ENCODE results near the gene CYSTM1. TPM values are rescaled to one million over a fixed set of nuclear protein-coding genes. Genes with fewer than 3 reads are reported as not detected.
A peak's percentile ranks its signal among the peaks of the same experiment; 100 is the strongest.

Gene CYSTM1
- polyA plus RNA-seq, 2 of the 4 experiments (the other 2 are of a cell fraction): 76.8 to 103 TPM

GRCh38 chr5:140174465-140175366 is at the start of gene CYSTM1 (continued):
- no peak for TF ChIP-seq HMGXB4 (CRISPR knock-in tag; IDR thresholded peaks at IDR 0.05; ENCODE audit: borderline replicate concordance)
- no peak for TF ChIP-seq SMC3 (IDR thresholded peaks at IDR 0.05)
- TF ChIP-seq REST (IDR thresholded peaks at IDR 0.05): no peak; the same call in 1 of the 2 replicates
- peak; percentile 47 for TF ChIP-seq CHD2 (IDR thresholded peaks at IDR 0.05; ENCODE audit: low read length, partially characterized antibody)
- TF ChIP-seq ZC3H11A (IDR thresholded peaks at IDR 0.05): no peak
- no peak for TF ChIP-seq MAFK (IDR thresholded peaks at IDR 0.05; ENCODE audit: partially characterized antibody)
- TF ChIP-seq RARB (CRISPR knock-in tag; IDR thresholded peaks at IDR 0.05): no peak
- no peak for TF ChIP-seq TFCP2L1 (CRISPR knock-in tag; IDR thresholded peaks at IDR 0.05)
- TF ChIP-seq ZNF302 (CRISPR knock-in tag; IDR thresholded peaks at IDR 0.05): no peak
- TF ChIP-seq BHLHE40 (IDR thresholded peaks at IDR 0.05; ENCODE audit: low read depth, low read length): peak; percentile 70
- TF ChIP-seq ESRRA (IDR thresholded peaks at IDR 0.05; ENCODE audit: borderline replicate concordance, low read length): no peak
- TF ChIP-seq JUNB (IDR thresholded peaks at IDR 0.05): no peak
- peak; percentile 89; the same call in 2 of the 3 replicates for TF ChIP-seq BCL3 (IDR thresholded peaks at IDR 0.05)
- no peak for TF ChIP-seq HEYL (CRISPR knock-in tag; IDR thresholded peaks at IDR 0.05)
- no peak for TF ChIP-seq FOSL2 (IDR thresholded peaks at IDR 0.05)
- peak; percentile 63 for TF ChIP-seq FOSL2 (CRISPR knock-in tag; IDR thresholded peaks at IDR 0.05)
- TF ChIP-seq POLR2A (IDR thresholded peaks at IDR 0.05; ENCODE audit: low read length): peak; percentile 68
- TF ChIP-seq FOSB (CRISPR knock-in tag; IDR thresholded peaks at IDR 0.05): no peak
- no peak for TF ChIP-seq HOXA7 (CRISPR knock-in tag; IDR thresholded peaks at IDR 0.05)
- TF ChIP-seq TP53 (CRISPR knock-in tag; IDR thresholded peaks at IDR 0.05): no peak
- peak; percentile 45 for TF ChIP-seq MAX (IDR thresholded peaks at IDR 0.05)
- TF ChIP-seq HOXB5 (CRISPR knock-in tag; IDR thresholded peaks at IDR 0.05): no peak
- TF ChIP-seq NPAS2 (CRISPR knock-in tag; IDR thresholded peaks at IDR 0.05; ENCODE audit: borderline replicate concordance): no peak
- TF ChIP-seq CBX8 (IDR thresholded peaks at IDR 0.05): no peak
- TF ChIP-seq RNF2 (IDR thresholded peaks at IDR 0.05; ENCODE audit: borderline replicate concordance, low read depth): no peak
- TF ChIP-seq RAD21 (conservative IDR thresholded peaks at IDR 0.05 in 1 of 2, IDR thresholded peaks at IDR 0.05 in 1 of 2): 0 out of 5 replicates have a peak, but pooled peaks of 1 of the 2 experiments have one; percentile 7
- no peak for TF ChIP-seq ZFP36 (IDR thresholded peaks at IDR 0.05; ENCODE audit: borderline replicate concordance, partially characterized antibody)
- TF ChIP-seq KDM5A (IDR thresholded peaks at IDR 0.05): no peak

Data from A549 (cell line).